ENCODE results near the gene BTG1.

Gene BTG1

GRCh38 chr12:92175961-92176360 lies 30.3 kb upstream of the BTG1 start:
- H3K9me3 ChIP-seq (ENCODE audit: control insufficient read depth, insufficient read depth, low read length): no peaks in the 10 kb centered on the region
- no peak overlapping the region for H3K4me3 ChIP-seq (ENCODE audit: low read depth, low read length)
- H3K27me3 ChIP-seq (ENCODE audit: control insufficient read depth, insufficient read depth, low read length): no peaks in the 10 kb centered on the region
- no peaks in the 10 kb centered on the region for H3K36me3 ChIP-seq (ENCODE audit: control insufficient read depth, insufficient read depth, low read length)
- peaks cover 10% of the 10 kb centered on the region for H3K4me1 ChIP-seq (ENCODE audit: control insufficient read depth, insufficient read depth, low read length)
- H3K9ac ChIP-seq (ENCODE audit: low read depth, low read length): no peak overlapping the region

GRCh38 chr12:92170050-92170449 lies 24.4 kb upstream of the BTG1 start:
- Histone ChIP-seq H3K9ac (ENCODE audit: low read depth, low read length) (no peak overlapping the region), H3K4me3 (ENCODE audit: low read depth, low read length) (no peak overlapping the region), H3K9me3 (ENCODE audit: control insufficient read depth, insufficient read depth, low read length) (no peaks in the 10 kb centered on the region), H3K36me3 (ENCODE audit: control insufficient read depth, insufficient read depth, low read length) (no peaks in the 10 kb centered on the region), H3K4me1 (ENCODE audit: control insufficient read depth, insufficient read depth, low read length) (peaks cover 4% of the 10 kb centered on the region), H3K27me3 (ENCODE audit: control insufficient read depth, insufficient read depth, low read length) (no peaks in the 10 kb centered on the region)

GRCh38 chr12:92167075-92167474 lies 21.4 kb upstream of the BTG1 start:
- Histone ChIP-seq H3K36me3 (ENCODE audit: control insufficient read depth, insufficient read depth, low read length) (no peaks in the 10 kb centered on the region), H3K9me3 (ENCODE audit: control insufficient read depth, insufficient read depth, low read length) (no peaks in the 10 kb centered on the region), H3K27me3 (ENCODE audit: control insufficient read depth, insufficient read depth, low read length) (no peaks in the 10 kb centered on the region), H3K9ac (ENCODE audit: low read depth, low read length) (no peak overlapping the region), H3K4me1 (ENCODE audit: control insufficient read depth, insufficient read depth, low read length) (peaks cover 4% of the 10 kb centered on the region), H3K4me3 (ENCODE audit: low read depth, low read length) (no peak overlapping the region)

GRCh38 chr12:92164712-92165111 lies 19.1 kb upstream of the BTG1 start:
- Histone ChIP-seq H3K27me3 (ENCODE audit: control insufficient read depth, insufficient read depth, low read length) (no peaks in the 10 kb centered on the region), H3K9ac (ENCODE audit: low read depth, low read length) (no peak overlapping the region), H3K36me3 (ENCODE audit: control insufficient read depth, insufficient read depth, low read length) (no peaks in the 10 kb centered on the region), H3K4me1 (ENCODE audit: control insufficient read depth, insufficient read depth, low read length) (peaks cover 4% of the 10 kb centered on the region), H3K4me3 (ENCODE audit: low read depth, low read length) (no peak overlapping the region), H3K9me3 (ENCODE audit: control insufficient read depth, insufficient read depth, low read length) (no peaks in the 10 kb centered on the region)

GRCh38 chr12:92162079-92162478 lies 16.4 kb upstream of the BTG1 start:
- no peaks in the 10 kb centered on the region for H3K4me1 ChIP-seq (ENCODE audit: control insufficient read depth, insufficient read depth, low read length)

GRCh38 chr12:92158796-92159439 lies 13.3 kb upstream of the BTG1 start:
- Histone ChIP-seq H3K4me1 (ENCODE audit: control insufficient read depth, insufficient read depth, low read length) (no peaks in the 10 kb centered on the region), H3K4me3 (ENCODE audit: low read depth, low read length) (no peak overlapping the region), H3K27me3 (ENCODE audit: control insufficient read depth, insufficient read depth, low read length) (no peaks in the 10 kb centered on the region), H3K36me3 (ENCODE audit: control insufficient read depth, insufficient read depth, low read length) (no peaks in the 10 kb centered on the region), H3K9me3 (ENCODE audit: control insufficient read depth, insufficient read depth, low read length) (no peaks in the 10 kb centered on the region), H3K9ac (ENCODE audit: low read depth, low read length) (no peak overlapping the region)

More at GRCh38 chr12:92162079-92162478, 16.4 kb upstream of the BTG1 start:
- Histone ChIP-seq H3K9me3 (ENCODE audit: control insufficient read depth, insufficient read depth, low read length) (no peaks in the 10 kb centered on the region), H3K4me3 (ENCODE audit: low read depth, low read length) (no peak overlapping the region), H3K9ac (ENCODE audit: low read depth, low read length) (no peak overlapping the region), H3K27me3 (ENCODE audit: control insufficient read depth, insufficient read depth, low read length) (no peaks in the 10 kb centered on the region), H3K36me3 (ENCODE audit: control insufficient read depth, insufficient read depth, low read length) (no peaks in the 10 kb centered on the region)

GRCh38 chr12:92156704-92157395 lies 11.2 kb upstream of the BTG1 start:
- no peaks in the 10 kb centered on the region for H3K4me1 ChIP-seq (ENCODE audit: control insufficient read depth, insufficient read depth, low read length)

GRCh38 chr12:92156139-92156538 lies 10.5 kb upstream of the BTG1 start:
- Histone ChIP-seq H3K4me1 (ENCODE audit: control insufficient read depth, insufficient read depth, low read length) (no peaks in the 10 kb centered on the region), H3K36me3 (ENCODE audit: control insufficient read depth, insufficient read depth, low read length) (no peaks in the 10 kb centered on the region)

More at GRCh38 chr12:92156704-92157395, 11.2 kb upstream of the BTG1 start:
- Histone ChIP-seq H3K4me3 (ENCODE audit: low read depth, low read length) (no peak overlapping the region), H3K36me3 (ENCODE audit: control insufficient read depth, insufficient read depth, low read length) (no peaks in the 10 kb centered on the region), H3K9ac (ENCODE audit: low read depth, low read length) (no peak overlapping the region), H3K9me3 (ENCODE audit: control insufficient read depth, insufficient read depth, low read length) (no peaks in the 10 kb centered on the region), H3K27me3 (ENCODE audit: control insufficient read depth, insufficient read depth, low read length) (no peaks in the 10 kb centered on the region)

GRCh38 chr12:92155733-92156132 lies 10.1 kb upstream of the BTG1 start:
- no peak overlapping the region for H3K9ac ChIP-seq (ENCODE audit: low read depth, low read length)

More at GRCh38 chr12:92156139-92156538, 10.5 kb upstream of the BTG1 start:
- Histone ChIP-seq H3K27me3 (ENCODE audit: control insufficient read depth, insufficient read depth, low read length) (no peaks in the 10 kb centered on the region), H3K9me3 (ENCODE audit: control insufficient read depth, insufficient read depth, low read length) (no peaks in the 10 kb centered on the region), H3K4me3 (ENCODE audit: low read depth, low read length) (no peak overlapping the region), H3K9ac (ENCODE audit: low read depth, low read length) (no peak overlapping the region)

GRCh38 chr12:92151916-92152315 lies 6.3 kb upstream of the BTG1 start:
- no peaks in the 10 kb centered on the region for H3K36me3 ChIP-seq (ENCODE audit: control insufficient read depth, insufficient read depth, low read length)
- no peaks in the 10 kb centered on the region for H3K9me3 ChIP-seq (ENCODE audit: control insufficient read depth, insufficient read depth, low read length)
- H3K27me3 ChIP-seq (ENCODE audit: control insufficient read depth, insufficient read depth, low read length): no peaks in the 10 kb centered on the region
- no peaks in the 10 kb centered on the region for H3K4me1 ChIP-seq (ENCODE audit: control insufficient read depth, insufficient read depth, low read length)
- H3K4me3 ChIP-seq (ENCODE audit: low read depth, low read length): no peak overlapping the region
- no peak overlapping the region for H3K9ac ChIP-seq (ENCODE audit: low read depth, low read length)

More at GRCh38 chr12:92155733-92156132, 10.1 kb upstream of the BTG1 start:
- no peaks in the 10 kb centered on the region for H3K9me3 ChIP-seq (ENCODE audit: control insufficient read depth, insufficient read depth, low read length)
- H3K4me3 ChIP-seq (ENCODE audit: low read depth, low read length): no peak overlapping the region
- H3K27me3 ChIP-seq (ENCODE audit: control insufficient read depth, insufficient read depth, low read length): no peaks in the 10 kb centered on the region
- no peaks in the 10 kb centered on the region for H3K36me3 ChIP-seq (ENCODE audit: control insufficient read depth, insufficient read depth, low read length)
- no peaks in the 10 kb centered on the region for H3K4me1 ChIP-seq (ENCODE audit: control insufficient read depth, insufficient read depth, low read length)

- H3K4me3 ChIP-seq (ENCODE audit: low read depth, low read length): no peak overlapping the region
- H3K9me3 ChIP-seq (ENCODE audit: control insufficient read depth, insufficient read depth, low read length): no peaks in the 10 kb centered on the region
- no peaks in the 10 kb centered on the region for H3K27me3 ChIP-seq (ENCODE audit: control insufficient read depth, insufficient read depth, low read length)
- H3K4me1 ChIP-seq (ENCODE audit: control insufficient read depth, insufficient read depth, low read length): no peaks in the 10 kb centered on the region
- no peak overlapping the region for H3K9ac ChIP-seq (ENCODE audit: low read depth, low read length)
- no peaks in the 10 kb centered on the region for H3K36me3 ChIP-seq (ENCODE audit: control insufficient read depth, insufficient read depth, low read length)
Measured at GRCh38 chr12:92149563-92149962, 3.9 kb upstream of the BTG1 start.

- H3K9me3 ChIP-seq (ENCODE audit: control insufficient read depth, insufficient read depth, low read length): no peaks in the 10 kb centered on the region
- H3K4me3 ChIP-seq (ENCODE audit: low read depth, low read length): peak overlapping the region; percentile 88
- H3K27me3 ChIP-seq (ENCODE audit: control insufficient read depth, insufficient read depth, low read length): no peaks in the 10 kb centered on the region
- no peaks in the 10 kb centered on the region for H3K36me3 ChIP-seq (ENCODE audit: control insufficient read depth, insufficient read depth, low read length)
- H3K4me1 ChIP-seq (ENCODE audit: control insufficient read depth, insufficient read depth, low read length): no peaks in the 10 kb centered on the region
- no peak overlapping the region for H3K9ac ChIP-seq (ENCODE audit: low read depth, low read length)
Measured at GRCh38 chr12:92147491-92147890, 1.8 kb upstream of the BTG1 start.

All from iPS-15b (cell line).